Kidney (tissue), 14 donors: ENCODE measurements around the gene DYNC1LI2. TPM values are rescaled to one million over a fixed set of nuclear protein-coding genes. Genes with fewer than 3 reads are reported as not detected.
"Not testable (repeated sequence)": the region's sequence is repeated elsewhere in the genome, so short reads cannot be mapped to it uniquely, and the experiment has no call there.

ENCODE experiments used
- DNase-seq, 5 donors: peaks; one replicate each; pipeline ENCODE4 v3.0.0-alpha.2; 2013 to 2020
- FAIRE-seq: peaks from 2 replicates; lab custom pipeline; 2012; peaks lifted over from hg19 to GRCh38; lab: Jason Lieb, UNC
- H3K27ac ChIP-seq, 2 donors: one replicate each; pipeline ENCODE4 v1.7.0; 2013; ENCODE audit warnings: low read depth in 2 of 2, low read length in 2 of 2, inconsistent platforms in 1 of 2
- H3K27me3 ChIP-seq: one replicate; pipeline ENCODE4 v1.7.1; 2013; ENCODE audit warnings: low read length, inconsistent platforms; ENCODE audit not compliant: control insufficient read depth, insufficient read depth
- H3K36me3 ChIP-seq, 3 donors: one replicate each; pipeline versions ENCODE4 v1.7.0 to v1.7.1; 2013; ENCODE audit warnings: low read length in 3 of 3, control low read depth in 1 of 3, inconsistent platforms in 1 of 3; ENCODE audit not compliant: insufficient read depth in 3 of 3, control insufficient read depth in 2 of 3
- H3K4me1 ChIP-seq, 3 donors: one replicate each; pipeline versions ENCODE4 v1.7.0 to v1.7.1; 2013; ENCODE audit warnings: low read length in 3 of 3, inconsistent platforms in 1 of 3, low read depth in 1 of 3; ENCODE audit not compliant: control insufficient read depth in 2 of 3, insufficient read depth in 2 of 3
- H3K4me3 ChIP-seq, 3 donors: one replicate each; pipeline versions ENCODE4 v1.7.0 to v1.8.1; 2013; ENCODE audit warnings: low read length in 3 of 3, control low read depth in 1 of 3, inconsistent platforms in 1 of 3
- H3K9ac ChIP-seq, 3 donors: one replicate each; pipeline versions ENCODE4 v1.7.0 to v1.7.1; 2013; ENCODE audit warnings: low read length in 3 of 3, control low read depth in 1 of 3, inconsistent platforms in 1 of 3
- H3K9me3 ChIP-seq, 3 donors: one replicate each; pipeline versions ENCODE4 v1.7.0 to v1.7.1; 2013; ENCODE audit warnings: low read length in 3 of 3, control low read depth in 1 of 3, inconsistent platforms in 1 of 3; ENCODE audit not compliant: control insufficient read depth in 2 of 3, insufficient read depth in 1 of 3
- intact Hi-C: fragments of 100-400 bp; cut with DNase I; formaldehyde crosslinking; loops from one replicate; pipeline ENCODE4 v1.11.1; 2022
- polyA plus RNA-seq: library from polyadenylated mRNA; stranded (reverse); fragments of 350-450 nt; fragmentation: Illumina TruSeq; extraction: RNeasy Lipid Tissue Mini Kit (QIAGEN cat#74804); gene quantifications from one replicate; pipeline ENCODE4 v1.2.3, GENCODE V29; 2014; ENCODE audit warnings: low read depth, low replicate concordance; ENCODE audit not compliant: insufficient read depth
- total RNA-seq: library from RNA; stranded (reverse); fragmentation: NEBNext Ultra II Directional; extraction: Animal tissue kit (Norgen Biotek cat#: 25700); gene quantifications from one replicate; pipeline ENCODE4 v1.2.1, GENCODE V29; 2021
- TF ChIP-seq, protein P1 (sequence below): IDR thresholded peaks from 3 replicates; pipeline ENCODE4 v1.5.1; 2012; ENCODE audit warnings: mild to moderate bottlenecking, moderate library complexity, borderline replicate concordance; ENCODE audit not compliant: insufficient read depth; ENCODE audit errors: extremely low read depth
- donor health status: control.
- donor health status: control.
- donor health status: control.
- donor health status: control.
- donor health status: control.
- donor health status: DM: yes; HTN: yes; CAD: no.
- donor health status: Normal renal cell carcinoma (clear cell type).

DYNC1LI2 gene
- total and polyA plus RNA-seq, 2 donors from 2014 or later, result 32.0 to 119 TPM

GRCh38 chr16:66689282-66689681, 62.1 kb downstream of the DYNC1LI2 start:
- Histone ChIP-seq H3K9me3 (no peaks in the 10 kb centered on the region), H3K36me3 (no peaks in the 10 kb centered on the region), H3K4me1 (peaks cover 0 to 11% (median 7%) of the 10 kb centered on the region in 3 donors), H3K9ac (no peak overlapping the region), H3K27ac (no peak overlapping the region), H3K27me3 (no peaks in the 10 kb centered on the region), H3K4me3 (no peak overlapping the region)
- DNase-seq (no peak), FAIRE-seq (no peak)
- intact Hi-C loops, result no loop called here
- TF ChIP-seq, protein P1, sequence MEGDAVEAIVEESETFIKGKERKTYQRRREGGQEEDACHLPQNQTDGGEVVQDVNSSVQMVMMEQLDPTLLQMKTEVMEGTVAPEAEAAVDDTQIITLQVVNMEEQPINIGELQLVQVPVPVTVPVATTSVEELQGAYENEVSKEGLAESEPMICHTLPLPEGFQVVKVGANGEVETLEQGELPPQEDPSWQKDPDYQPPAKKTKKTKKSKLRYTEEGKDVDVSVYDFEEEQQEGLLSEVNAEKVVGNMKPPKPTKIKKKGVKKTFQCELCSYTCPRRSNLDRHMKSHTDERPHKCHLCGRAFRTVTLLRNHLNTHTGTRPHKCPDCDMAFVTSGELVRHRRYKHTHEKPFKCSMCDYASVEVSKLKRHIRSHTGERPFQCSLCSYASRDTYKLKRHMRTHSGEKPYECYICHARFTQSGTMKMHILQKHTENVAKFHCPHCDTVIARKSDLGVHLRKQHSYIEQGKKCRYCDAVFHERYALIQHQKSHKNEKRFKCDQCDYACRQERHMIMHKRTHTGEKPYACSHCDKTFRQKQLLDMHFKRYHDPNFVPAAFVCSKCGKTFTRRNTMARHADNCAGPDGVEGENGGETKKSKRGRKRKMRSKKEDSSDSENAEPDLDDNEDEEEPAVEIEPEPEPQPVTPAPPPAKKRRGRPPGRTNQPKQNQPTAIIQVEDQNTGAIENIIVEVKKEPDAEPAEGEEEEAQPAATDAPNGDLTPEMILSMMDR, result no peak

DNA sequence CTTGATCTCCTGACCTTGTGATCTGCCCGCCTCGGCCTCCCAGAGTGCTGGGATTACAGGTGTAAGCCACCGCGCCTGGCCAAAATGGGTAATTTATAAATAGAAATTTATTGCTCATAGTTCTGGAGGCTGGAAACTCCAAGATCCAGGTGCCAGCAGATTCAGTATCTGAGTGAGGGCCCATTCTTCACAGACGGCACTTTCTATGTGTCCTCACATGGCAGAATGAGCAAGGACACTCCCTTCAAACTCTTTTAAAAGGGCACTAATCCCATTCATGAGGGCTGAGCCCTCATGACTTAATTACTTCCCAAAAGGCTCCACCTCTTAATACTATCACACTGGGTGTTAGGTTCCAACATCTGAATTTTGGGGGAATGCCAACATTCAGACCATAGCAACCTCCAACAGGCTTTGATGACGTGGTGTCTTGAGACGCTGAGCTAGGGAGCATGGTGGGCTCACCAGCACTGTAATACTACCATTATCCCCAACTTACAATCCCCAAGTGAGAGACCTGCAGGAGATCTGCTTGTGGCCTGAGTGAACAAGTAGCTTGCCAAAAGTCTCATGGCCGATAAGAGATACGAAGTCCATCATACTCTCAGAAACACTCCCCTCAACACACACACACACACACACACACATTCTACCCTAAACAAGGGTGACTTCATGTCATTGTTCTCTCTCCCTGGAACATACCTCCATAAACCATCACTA, 63.3 kb downstream of the DYNC1LI2 start:
- H3K4me1 ChIP-seq, result peaks cover 0 to 11% (median 6%) of the 10 kb centered on the region in 3 donors
- H3K4me3 ChIP-seq, result no peak overlapping the region
- H3K36me3 ChIP-seq, result no peaks in the 10 kb centered on the region
- H3K27ac ChIP-seq, result no peak overlapping the region
- TF ChIP-seq, protein P1, result no peak
- no peaks in the 10 kb centered on the region for H3K27me3 ChIP-seq
- intact Hi-C loops, result no loop called here
- no peak overlapping the region for H3K9ac ChIP-seq
- no peaks in the 10 kb centered on the region for H3K9me3 ChIP-seq
- DNase-seq (no peak), FAIRE-seq (no peak)

DNA sequence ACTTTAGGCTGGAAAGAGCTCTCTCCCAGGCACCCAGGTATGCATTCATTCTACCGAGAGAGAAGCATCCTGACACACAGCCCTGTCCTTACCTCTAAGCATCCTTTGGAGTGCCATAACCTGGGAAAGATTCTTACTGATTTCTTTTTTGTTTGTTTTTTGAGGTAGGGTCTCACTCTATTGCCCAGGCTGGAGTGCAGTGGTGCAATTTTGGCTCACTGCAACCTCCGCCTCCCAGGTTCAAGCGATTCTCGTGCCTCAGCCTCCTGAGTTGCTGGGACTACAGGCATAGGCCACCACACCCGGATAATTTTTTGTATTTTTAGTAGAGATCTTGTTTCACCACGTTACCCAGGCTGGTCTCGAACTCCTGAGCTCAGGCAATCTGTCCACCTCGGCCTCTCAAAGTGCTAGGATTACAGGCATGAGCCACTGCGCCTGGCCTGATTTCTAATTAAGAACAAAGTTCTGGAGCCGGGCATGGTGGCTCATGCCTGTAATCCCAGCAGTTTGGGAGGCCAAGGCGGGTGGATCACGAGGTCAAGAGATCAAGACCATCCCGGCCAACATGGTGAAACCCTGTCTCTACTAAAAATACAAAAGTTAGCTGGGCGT, 65.8 kb downstream of the DYNC1LI2 start:
- H3K9ac ChIP-seq, FAIRE-seq, H3K27ac ChIP-seq, intact Hi-C loops, H3K9me3 ChIP-seq, H3K36me3 ChIP-seq, H3K4me3 ChIP-seq, DNase-seq, H3K27me3 ChIP-seq: not testable (repeated sequence)
- H3K4me1 ChIP-seq, result peaks cover 0 to 14% (median 12%) of the 10 kb centered on the region in 3 donors

DNA sequence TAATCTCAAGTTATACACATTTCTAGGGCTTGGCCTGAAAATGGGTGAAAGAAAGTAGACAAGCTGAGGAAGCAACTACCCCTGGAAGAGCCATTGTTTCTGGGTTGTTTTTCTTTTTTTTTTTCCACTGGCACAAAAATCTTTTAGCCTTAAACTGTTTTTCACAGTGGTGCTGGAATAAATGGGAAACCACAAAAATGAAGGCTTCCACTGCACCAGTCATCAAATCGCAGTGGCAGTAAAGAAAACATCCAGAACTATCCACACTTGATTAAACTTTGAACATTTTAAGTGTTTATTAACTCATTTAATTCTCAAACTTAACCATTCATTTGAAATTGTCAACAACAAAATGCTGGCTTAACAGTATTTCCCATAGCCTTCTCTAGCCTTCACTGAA, 69.1 kb downstream of the DYNC1LI2 start:
- no peak overlapping the region for H3K4me3 ChIP-seq
- H3K27me3 ChIP-seq, result no peaks in the 10 kb centered on the region
- H3K27ac ChIP-seq, result peak overlapping the region in 1 of 2 donors; percentile 29
- H3K9me3 ChIP-seq, result no peaks in the 10 kb centered on the region
- intact Hi-C loops, result no loop called here
- no peaks in the 10 kb centered on the region for H3K36me3 ChIP-seq
- peaks cover 0 to 15% (median 10%) of the 10 kb centered on the region in 3 donors for H3K4me1 ChIP-seq
- no peak overlapping the region for H3K9ac ChIP-seq
- TF ChIP-seq, protein P1, result no peak
- FAIRE-seq, result no peak
- DNase-seq, result no peak
